ENCODE results near the gene TTI1. TPM values are rescaled to one million over a fixed set of nuclear protein-coding genes. Genes with fewer than 3 reads are reported as not detected.

Gene TTI1
- polyA plus RNA-seq, 1 donor from 2014 or later = 20.0 TPM

DNA sequence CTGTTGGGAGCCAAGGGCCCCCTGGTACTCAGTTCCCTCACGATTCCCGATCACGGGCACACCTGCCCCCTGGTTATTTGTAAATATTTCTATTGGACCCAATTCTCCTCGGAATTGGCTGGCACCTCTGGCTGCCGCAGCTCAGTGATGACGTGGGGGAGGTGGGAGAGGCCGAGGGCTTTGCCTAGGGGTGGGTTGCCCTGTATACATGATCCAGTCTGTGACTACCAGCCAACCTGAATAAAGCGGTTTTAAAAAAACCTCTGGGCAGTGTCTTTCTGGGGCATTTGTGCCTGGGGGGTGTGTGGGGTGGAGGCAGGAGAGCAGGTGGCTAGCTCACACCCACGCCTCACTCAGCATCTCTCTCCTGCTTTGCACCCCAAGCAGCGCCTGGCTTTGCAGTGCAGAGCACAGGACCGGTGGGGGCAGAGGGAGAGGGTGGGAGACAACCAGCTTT is 88.1 kb downstream of the TTI1 start:
- H3K27me3 ChIP-seq (ENCODE audit: insufficient read depth, low read depth, low read length) = no peaks in the 10 kb centered on the region
- no peaks in the 10 kb centered on the region for H3F3A ChIP-seq (ENCODE audit: insufficient read depth, low read length, poor library complexity, severe bottlenecking)
- no peak overlapping the region for H3K4me2 ChIP-seq (ENCODE audit: low read length)
- no peaks in the 10 kb centered on the region for H3K36me3 ChIP-seq (ENCODE audit: insufficient read depth, low read length)
- TF ChIP-seq EZH2 (IDR thresholded peaks at IDR 0.05; ENCODE audit: borderline replicate concordance, insufficient read depth, low read length, poor library complexity, severe bottlenecking) (no peak), SMC3 (conservative IDR thresholded peaks at IDR 0.05; ENCODE audit: poor library complexity) (no peak), MXI1 (conservative IDR thresholded peaks at IDR 0.05; ENCODE audit: poor library complexity, severe bottlenecking) (no peak), CTCF (IDR thresholded peaks at IDR 0.05; ENCODE audit: poor library complexity, severe bottlenecking) (no peak), POLR2AphosphoS5 (IDR thresholded peaks at IDR 0.05) (no peak), RAD21 (conservative IDR thresholded peaks at IDR 0.05) (no peak), EP300 (conservative IDR thresholded peaks at IDR 0.05; ENCODE audit: poor library complexity, severe bottlenecking) (no peak), TAF1 (IDR thresholded peaks at IDR 0.05; ENCODE audit: low read depth) (no peak)
- TF ChIP-seq, protein P1, sequence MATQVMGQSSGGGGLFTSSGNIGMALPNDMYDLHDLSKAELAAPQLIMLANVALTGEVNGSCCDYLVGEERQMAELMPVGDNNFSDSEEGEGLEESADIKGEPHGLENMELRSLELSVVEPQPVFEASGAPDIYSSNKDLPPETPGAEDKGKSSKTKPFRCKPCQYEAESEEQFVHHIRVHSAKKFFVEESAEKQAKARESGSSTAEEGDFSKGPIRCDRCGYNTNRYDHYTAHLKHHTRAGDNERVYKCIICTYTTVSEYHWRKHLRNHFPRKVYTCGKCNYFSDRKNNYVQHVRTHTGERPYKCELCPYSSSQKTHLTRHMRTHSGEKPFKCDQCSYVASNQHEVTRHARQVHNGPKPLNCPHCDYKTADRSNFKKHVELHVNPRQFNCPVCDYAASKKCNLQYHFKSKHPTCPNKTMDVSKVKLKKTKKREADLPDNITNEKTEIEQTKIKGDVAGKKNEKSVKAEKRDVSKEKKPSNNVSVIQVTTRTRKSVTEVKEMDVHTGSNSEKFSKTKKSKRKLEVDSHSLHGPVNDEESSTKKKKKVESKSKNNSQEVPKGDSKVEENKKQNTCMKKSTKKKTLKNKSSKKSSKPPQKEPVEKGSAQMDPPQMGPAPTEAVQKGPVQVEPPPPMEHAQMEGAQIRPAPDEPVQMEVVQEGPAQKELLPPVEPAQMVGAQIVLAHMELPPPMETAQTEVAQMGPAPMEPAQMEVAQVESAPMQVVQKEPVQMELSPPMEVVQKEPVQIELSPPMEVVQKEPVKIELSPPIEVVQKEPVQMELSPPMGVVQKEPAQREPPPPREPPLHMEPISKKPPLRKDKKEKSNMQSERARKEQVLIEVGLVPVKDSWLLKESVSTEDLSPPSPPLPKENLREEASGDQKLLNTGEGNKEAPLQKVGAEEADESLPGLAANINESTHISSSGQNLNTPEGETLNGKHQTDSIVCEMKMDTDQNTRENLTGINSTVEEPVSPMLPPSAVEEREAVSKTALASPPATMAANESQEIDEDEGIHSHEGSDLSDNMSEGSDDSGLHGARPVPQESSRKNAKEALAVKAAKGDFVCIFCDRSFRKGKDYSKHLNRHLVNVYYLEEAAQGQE (IDR thresholded peaks at IDR 0.05; ENCODE audit: borderline replicate concordance) = no peak
- no peaks in the 10 kb centered on the region for H3K9me2 ChIP-seq (ENCODE audit: insufficient read depth, low read length)
- no peaks in the 10 kb centered on the region for H3K79me2 ChIP-seq (replicated peaks; ENCODE audit: insufficient read depth, low read length)
- no peak overlapping the region for H3K27ac ChIP-seq (ENCODE audit: low read length)
- no peaks in the 10 kb centered on the region for H3K9me3 ChIP-seq (ENCODE audit: low read length)
- no peak overlapping the region for H3K9ac ChIP-seq (ENCODE audit: low read length)
- no peak overlapping the region for H2AFZ ChIP-seq (ENCODE audit: low read depth, low read length)
- no peaks in the 10 kb centered on the region for H4K20me1 ChIP-seq (ENCODE audit: insufficient read depth)
- no peak overlapping the region for H3K4me3 ChIP-seq (ENCODE audit: low read length)

DNA sequence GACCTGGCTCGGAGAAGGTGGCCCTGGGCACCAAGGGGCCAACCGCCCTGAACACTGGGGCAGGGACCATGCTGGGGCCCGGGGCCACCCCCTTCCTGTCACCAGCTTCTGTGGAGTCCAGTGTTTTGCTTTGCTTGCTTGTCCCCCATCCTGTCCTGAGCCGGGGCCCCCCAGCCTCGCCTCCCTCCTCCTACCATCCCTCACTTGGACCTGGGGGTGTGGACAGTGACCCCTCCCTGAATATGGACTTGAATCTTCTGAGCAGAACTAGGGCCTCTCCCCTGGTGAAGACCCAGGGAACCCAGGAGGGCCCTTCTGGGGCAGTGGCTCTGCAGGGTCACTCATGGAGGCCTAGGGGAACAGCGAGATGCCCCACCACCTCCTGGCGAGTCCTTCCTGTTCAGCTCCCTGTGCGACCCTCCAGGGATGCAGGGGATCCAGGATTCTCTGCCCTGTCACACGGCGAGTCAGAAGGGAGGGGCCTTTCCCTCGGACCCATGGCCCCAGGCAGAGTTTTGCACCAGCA is 88.7 kb downstream of the TTI1 start:
- H3K4me2 ChIP-seq (ENCODE audit: low read length) = no peak overlapping the region
- H3K27me3 ChIP-seq (ENCODE audit: insufficient read depth, low read depth, low read length) = no peaks in the 10 kb centered on the region
- TF ChIP-seq EP300 (conservative IDR thresholded peaks at IDR 0.05; ENCODE audit: poor library complexity, severe bottlenecking) = no peak
- TF ChIP-seq MXI1 (conservative IDR thresholded peaks at IDR 0.05; ENCODE audit: poor library complexity, severe bottlenecking) = no peak
- no peak for TF ChIP-seq CTCF (IDR thresholded peaks at IDR 0.05; ENCODE audit: poor library complexity, severe bottlenecking)
- no peak for TF ChIP-seq RAD21 (conservative IDR thresholded peaks at IDR 0.05)
- TF ChIP-seq POLR2AphosphoS5 (IDR thresholded peaks at IDR 0.05) = no peak
- TF ChIP-seq SMC3 (conservative IDR thresholded peaks at IDR 0.05; ENCODE audit: poor library complexity) = no peak
- TF ChIP-seq, protein P1 (IDR thresholded peaks at IDR 0.05; ENCODE audit: borderline replicate concordance) = no peak
- TF ChIP-seq TAF1 (IDR thresholded peaks at IDR 0.05; ENCODE audit: low read depth) = no peak
- TF ChIP-seq EZH2 (IDR thresholded peaks at IDR 0.05; ENCODE audit: borderline replicate concordance, insufficient read depth, low read length, poor library complexity, severe bottlenecking) = no peak
- no peak overlapping the region for H3K27ac ChIP-seq (ENCODE audit: low read length)
- no peaks in the 10 kb centered on the region for H4K20me1 ChIP-seq (ENCODE audit: insufficient read depth)
- no peaks in the 10 kb centered on the region for H3K36me3 ChIP-seq (ENCODE audit: insufficient read depth, low read length)
- H3K9ac ChIP-seq (ENCODE audit: low read length) = no peak overlapping the region
- H2AFZ ChIP-seq (ENCODE audit: low read depth, low read length) = no peak overlapping the region
- H3K4me3 ChIP-seq (ENCODE audit: low read length) = no peak overlapping the region
- H3F3A ChIP-seq (ENCODE audit: insufficient read depth, low read length, poor library complexity, severe bottlenecking) = no peaks in the 10 kb centered on the region
- H3K79me2 ChIP-seq (replicated peaks; ENCODE audit: insufficient read depth, low read length) = no peaks in the 10 kb centered on the region
- no peaks in the 10 kb centered on the region for H3K9me3 ChIP-seq (ENCODE audit: low read length)
- no peaks in the 10 kb centered on the region for H3K9me2 ChIP-seq (ENCODE audit: insufficient read depth, low read length)

Measured in neural cell (in vitro differentiated cells).